ENCODE measurements around the gene ZNF786. TPM values are rescaled to one million over a fixed set of nuclear protein-coding genes. Genes with fewer than 3 reads are reported as not detected.

The ZNF786 gene
- total RNA-seq, 2 donors from 2014 or later: 9.3 to 12.8 TPM

DNA sequence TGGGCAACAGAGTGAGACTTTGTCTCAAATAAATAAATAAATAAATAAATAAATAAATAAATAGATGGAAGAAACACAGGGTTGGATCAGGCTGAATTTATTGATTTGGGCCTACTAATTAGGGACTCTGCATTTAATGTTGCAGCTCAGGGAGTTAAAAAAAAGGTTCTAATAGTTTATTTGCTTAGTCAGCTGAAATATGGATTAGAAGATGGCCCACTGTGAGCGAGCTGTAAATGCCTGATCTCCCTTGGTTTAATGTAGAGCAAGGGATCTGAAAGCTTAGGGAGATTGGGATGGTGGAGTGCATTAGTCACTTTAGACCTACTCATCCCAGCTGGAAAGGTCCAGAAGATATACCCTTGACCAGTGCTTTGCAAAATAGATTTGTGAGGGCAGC lies 37.1 kb downstream of the ZNF786 start:
- TF ChIP-seq POLR2AphosphoS5 (IDR thresholded peaks at IDR 0.05): no peak
- no peak for TF ChIP-seq POLR2A (IDR thresholded peaks at IDR 0.05)
- TF ChIP-seq, protein P1, sequence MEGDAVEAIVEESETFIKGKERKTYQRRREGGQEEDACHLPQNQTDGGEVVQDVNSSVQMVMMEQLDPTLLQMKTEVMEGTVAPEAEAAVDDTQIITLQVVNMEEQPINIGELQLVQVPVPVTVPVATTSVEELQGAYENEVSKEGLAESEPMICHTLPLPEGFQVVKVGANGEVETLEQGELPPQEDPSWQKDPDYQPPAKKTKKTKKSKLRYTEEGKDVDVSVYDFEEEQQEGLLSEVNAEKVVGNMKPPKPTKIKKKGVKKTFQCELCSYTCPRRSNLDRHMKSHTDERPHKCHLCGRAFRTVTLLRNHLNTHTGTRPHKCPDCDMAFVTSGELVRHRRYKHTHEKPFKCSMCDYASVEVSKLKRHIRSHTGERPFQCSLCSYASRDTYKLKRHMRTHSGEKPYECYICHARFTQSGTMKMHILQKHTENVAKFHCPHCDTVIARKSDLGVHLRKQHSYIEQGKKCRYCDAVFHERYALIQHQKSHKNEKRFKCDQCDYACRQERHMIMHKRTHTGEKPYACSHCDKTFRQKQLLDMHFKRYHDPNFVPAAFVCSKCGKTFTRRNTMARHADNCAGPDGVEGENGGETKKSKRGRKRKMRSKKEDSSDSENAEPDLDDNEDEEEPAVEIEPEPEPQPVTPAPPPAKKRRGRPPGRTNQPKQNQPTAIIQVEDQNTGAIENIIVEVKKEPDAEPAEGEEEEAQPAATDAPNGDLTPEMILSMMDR (IDR thresholded peaks at IDR 0.05): no peak
- Histone ChIP-seq H3K4me1 (replicated peaks) (no peaks in the 10 kb centered on the region), H3K36me3 (no peaks in the 10 kb centered on the region), H3K9me3 (no peaks in the 10 kb centered on the region), H3K27me3 (replicated peaks; ENCODE audit: insufficient read depth) (no peaks in the 10 kb centered on the region), H3K27ac (no peak overlapping the region), H3K4me3 (no peak overlapping the region)
- DNase-seq (ENCODE audit: low spot score): no peak
- WGBS: 96% methylated on average over 1 of the region's 1 CpG
- intact Hi-C loops (cut with DNase I): no loop called here

DNA sequence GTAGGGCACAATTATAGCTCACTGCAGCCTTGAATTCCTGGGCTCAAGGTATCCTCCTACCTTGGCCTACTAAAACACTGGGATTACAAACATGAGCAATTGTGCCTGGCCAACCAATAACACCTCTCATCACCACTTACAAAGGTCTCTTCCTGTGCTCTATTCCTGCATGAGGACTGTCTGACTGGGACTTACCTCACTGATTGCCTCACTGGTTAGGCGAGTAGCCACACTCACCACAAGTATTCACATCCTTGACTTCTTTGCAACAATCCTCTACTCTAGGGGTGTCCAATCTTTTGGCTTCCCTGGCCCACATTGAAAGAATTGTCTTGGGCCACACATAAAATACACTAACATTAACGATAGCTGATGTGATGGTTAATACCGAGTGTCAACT lies 39.6 kb downstream of the ZNF786 start:
- no peaks in the 10 kb centered on the region for H3K9me3 ChIP-seq
- no peak overlapping the region for H3K27ac ChIP-seq
- no peaks in the 10 kb centered on the region for H3K36me3 ChIP-seq
- H3K27me3 ChIP-seq (replicated peaks; ENCODE audit: insufficient read depth): no peaks in the 10 kb centered on the region
- intact Hi-C loops (cut with DNase I): no loop called here
- WGBS: 94% methylated on average over 3 of the region's 3 CpGs
- no peaks in the 10 kb centered on the region for H3K4me1 ChIP-seq (replicated peaks)
- no peak overlapping the region for H3K4me3 ChIP-seq
- no peak for TF ChIP-seq POLR2AphosphoS5 (IDR thresholded peaks at IDR 0.05)
- no peak for DNase-seq (ENCODE audit: low spot score)

DNA sequence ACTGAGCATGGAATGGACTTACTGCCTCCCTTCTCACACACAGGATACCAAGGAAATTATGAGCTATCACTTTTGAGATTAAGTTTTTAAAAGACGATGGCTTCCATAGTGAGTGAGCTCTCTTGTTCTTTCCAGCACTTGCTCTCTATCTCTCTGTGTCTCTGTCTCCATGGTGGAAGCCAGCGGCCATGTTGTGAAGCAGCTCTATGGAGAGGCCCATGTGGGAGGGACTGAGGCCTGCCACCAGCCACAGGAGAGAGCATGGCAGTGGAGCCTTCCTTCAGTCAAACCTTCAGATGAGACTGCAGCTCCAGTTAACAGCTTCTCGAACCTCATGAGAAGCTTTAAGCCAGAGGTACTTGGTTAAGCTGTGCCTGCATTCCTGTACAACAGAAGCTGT lies 41.7 kb downstream of the ZNF786 start:
- TF ChIP-seq POLR2A (IDR thresholded peaks at IDR 0.05) (no peak), POLR2AphosphoS5 (IDR thresholded peaks at IDR 0.05) (no peak)
- TF ChIP-seq, protein P1 (IDR thresholded peaks at IDR 0.05): no peak
- 93% methylated on average over 3 of the region's 3 CpGs for WGBS
- H3K9me3 ChIP-seq: no peaks in the 10 kb centered on the region
- no peak overlapping the region for H3K27ac ChIP-seq
- no peak for DNase-seq (ENCODE audit: low spot score)
- no peak overlapping the region for H3K4me3 ChIP-seq
- no peaks in the 10 kb centered on the region for H3K4me1 ChIP-seq (replicated peaks)
- H3K36me3 ChIP-seq: no peaks in the 10 kb centered on the region
- intact Hi-C loops (cut with DNase I): no loop called here
- H3K27me3 ChIP-seq (replicated peaks; ENCODE audit: insufficient read depth): no peaks in the 10 kb centered on the region

DNA sequence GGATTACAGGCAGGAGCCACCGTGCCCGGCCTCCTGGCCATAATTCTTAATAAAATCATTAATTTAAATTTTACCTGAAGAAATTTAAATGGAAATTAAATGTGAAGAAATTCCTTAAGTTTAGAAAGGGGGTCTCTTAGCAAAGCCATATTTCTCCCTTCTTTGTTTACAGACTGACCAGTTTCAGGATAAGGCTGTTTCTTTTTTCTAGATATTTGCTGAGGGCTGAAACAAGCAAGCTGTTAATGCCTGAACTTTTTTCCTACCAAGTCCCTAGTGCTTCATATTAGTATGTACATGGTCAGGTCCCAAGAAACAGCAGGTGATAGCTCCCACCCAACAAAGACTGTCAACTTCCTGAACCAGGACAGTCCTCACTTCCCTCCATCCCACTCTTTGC lies 44.1 kb downstream of the ZNF786 start:
- Histone ChIP-seq H3K27me3 (replicated peaks; ENCODE audit: insufficient read depth) (no peaks in the 10 kb centered on the region), H3K27ac (no peak overlapping the region), H3K9me3 (no peaks in the 10 kb centered on the region), H3K4me3 (no peak overlapping the region), H3K4me1 (replicated peaks) (no peaks in the 10 kb centered on the region), H3K36me3 (no peaks in the 10 kb centered on the region)
- DNase-seq (ENCODE audit: low spot score): no peak
- 94% methylated on average over 2 of the region's 2 CpGs for WGBS
- TF ChIP-seq POLR2A (IDR thresholded peaks at IDR 0.05): no peak
- TF ChIP-seq, protein P1 (IDR thresholded peaks at IDR 0.05): no peak
- TF ChIP-seq POLR2AphosphoS5 (IDR thresholded peaks at IDR 0.05): no peak
- intact Hi-C loops (cut with DNase I): no loop called here

DNA sequence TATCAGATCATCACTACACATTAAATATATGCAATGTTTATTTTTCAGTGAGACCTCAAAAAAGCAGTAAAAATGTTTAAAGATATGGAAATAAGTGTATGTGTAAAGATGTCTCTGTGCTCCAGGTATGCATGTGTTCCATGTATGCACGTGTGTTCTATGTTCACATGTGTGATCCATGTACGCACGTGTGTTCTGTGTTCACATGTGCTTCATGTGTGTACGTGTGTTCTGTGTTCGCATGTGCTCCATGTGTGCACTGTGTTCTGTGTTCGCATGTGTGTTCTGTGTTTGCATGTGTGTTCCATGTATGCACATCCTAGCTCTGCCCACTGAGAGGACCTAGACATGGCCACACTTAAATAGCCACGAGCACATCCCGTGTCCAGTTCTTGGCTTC lies 46.6 kb downstream of the ZNF786 start:
- H3K4me1 ChIP-seq (replicated peaks): no peaks in the 10 kb centered on the region
- H3K27ac ChIP-seq: no peak overlapping the region
- H3K27me3 ChIP-seq (replicated peaks; ENCODE audit: insufficient read depth): no peaks in the 10 kb centered on the region
- no peaks in the 10 kb centered on the region for H3K9me3 ChIP-seq
- DNase-seq (ENCODE audit: low spot score): no peak
- H3K4me3 ChIP-seq: no peak overlapping the region
- intact Hi-C loops (cut with DNase I): no loop called here
- 93% methylated on average over 8 of the region's 8 CpGs for WGBS
- no peaks in the 10 kb centered on the region for H3K36me3 ChIP-seq
- TF ChIP-seq POLR2AphosphoS5 (IDR thresholded peaks at IDR 0.05) (no peak), POLR2A (IDR thresholded peaks at IDR 0.05) (no peak)
- TF ChIP-seq, protein P1 (IDR thresholded peaks at IDR 0.05): no peak

Data from prostate gland (tissue), 2 donors.